Ovary (tissue), 3 donors: ENCODE measurements around the gene CSF3.

Experiments
- POLR2A ChIP-seq: fragments of 450-650 bp; IDR thresholded peaks from one replicate; pipeline ENCODE4 v1.6.1; 2017; ENCODE audit warnings: antibody characterized with exemption, mild to moderate bottlenecking, moderate library complexity
- TF ChIP-seq, protein P1 (sequence below), 3 donors: fragments of 450-650 bp in 2 of 3; fragments of 200-600 bp in 1 of 3; IDR thresholded peaks; one replicate each; pipeline versions ENCODE4 v1.5.1 to v1.8.0; 2016 to 2022; ENCODE audit warnings: antibody characterized with exemption in 3 of 3, mild to moderate bottlenecking in 1 of 3
- donor health status: DM: no; HTN: no; CAD: no.

- TF ChIP-seq POLR2A: no peak
- TF ChIP-seq, protein P1, sequence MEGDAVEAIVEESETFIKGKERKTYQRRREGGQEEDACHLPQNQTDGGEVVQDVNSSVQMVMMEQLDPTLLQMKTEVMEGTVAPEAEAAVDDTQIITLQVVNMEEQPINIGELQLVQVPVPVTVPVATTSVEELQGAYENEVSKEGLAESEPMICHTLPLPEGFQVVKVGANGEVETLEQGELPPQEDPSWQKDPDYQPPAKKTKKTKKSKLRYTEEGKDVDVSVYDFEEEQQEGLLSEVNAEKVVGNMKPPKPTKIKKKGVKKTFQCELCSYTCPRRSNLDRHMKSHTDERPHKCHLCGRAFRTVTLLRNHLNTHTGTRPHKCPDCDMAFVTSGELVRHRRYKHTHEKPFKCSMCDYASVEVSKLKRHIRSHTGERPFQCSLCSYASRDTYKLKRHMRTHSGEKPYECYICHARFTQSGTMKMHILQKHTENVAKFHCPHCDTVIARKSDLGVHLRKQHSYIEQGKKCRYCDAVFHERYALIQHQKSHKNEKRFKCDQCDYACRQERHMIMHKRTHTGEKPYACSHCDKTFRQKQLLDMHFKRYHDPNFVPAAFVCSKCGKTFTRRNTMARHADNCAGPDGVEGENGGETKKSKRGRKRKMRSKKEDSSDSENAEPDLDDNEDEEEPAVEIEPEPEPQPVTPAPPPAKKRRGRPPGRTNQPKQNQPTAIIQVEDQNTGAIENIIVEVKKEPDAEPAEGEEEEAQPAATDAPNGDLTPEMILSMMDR (IDR thresholded peaks at IDR 0.05): no peak
Observed at GRCh38 chr17:40058186-40058784, 43.0 kb downstream of the CSF3 start.
